Mucosa of stomach (tissue), 1 donor: ENCODE results near the gene POLR1A.
A peak's percentile ranks its signal among the peaks of the same experiment; 100 is the strongest.

ENCODE experiments used
- H3K27me3 ChIP-seq: one replicate; pipeline ENCODE4 v1.7.0; 2013; ENCODE audit warnings: mild to moderate bottlenecking, low read length; ENCODE audit not compliant: control insufficient read depth, insufficient read depth
- H3K36me3 ChIP-seq: one replicate; pipeline ENCODE4 v1.7.0; 2013; ENCODE audit warnings: low read length; ENCODE audit not compliant: control insufficient read depth, insufficient read depth
- H3K4me1 ChIP-seq: one replicate; pipeline ENCODE4 v1.7.0; 2013; ENCODE audit warnings: mild to moderate bottlenecking, low read length; ENCODE audit not compliant: control insufficient read depth, insufficient read depth
- H3K4me3 ChIP-seq: one replicate; pipeline ENCODE4 v1.7.0; 2013; ENCODE audit warnings: low read length
- H3K9ac ChIP-seq: one replicate; pipeline ENCODE4 v1.7.0; 2013; ENCODE audit warnings: mild to moderate bottlenecking, low read length, moderate library complexity
- H3K9me3 ChIP-seq: one replicate; pipeline ENCODE4 v1.7.0; 2013; ENCODE audit warnings: mild to moderate bottlenecking, low read length, moderate library complexity; ENCODE audit not compliant: control insufficient read depth
- donor health status: Pancreatic carcinoma.

Gene POLR1A

DNA sequence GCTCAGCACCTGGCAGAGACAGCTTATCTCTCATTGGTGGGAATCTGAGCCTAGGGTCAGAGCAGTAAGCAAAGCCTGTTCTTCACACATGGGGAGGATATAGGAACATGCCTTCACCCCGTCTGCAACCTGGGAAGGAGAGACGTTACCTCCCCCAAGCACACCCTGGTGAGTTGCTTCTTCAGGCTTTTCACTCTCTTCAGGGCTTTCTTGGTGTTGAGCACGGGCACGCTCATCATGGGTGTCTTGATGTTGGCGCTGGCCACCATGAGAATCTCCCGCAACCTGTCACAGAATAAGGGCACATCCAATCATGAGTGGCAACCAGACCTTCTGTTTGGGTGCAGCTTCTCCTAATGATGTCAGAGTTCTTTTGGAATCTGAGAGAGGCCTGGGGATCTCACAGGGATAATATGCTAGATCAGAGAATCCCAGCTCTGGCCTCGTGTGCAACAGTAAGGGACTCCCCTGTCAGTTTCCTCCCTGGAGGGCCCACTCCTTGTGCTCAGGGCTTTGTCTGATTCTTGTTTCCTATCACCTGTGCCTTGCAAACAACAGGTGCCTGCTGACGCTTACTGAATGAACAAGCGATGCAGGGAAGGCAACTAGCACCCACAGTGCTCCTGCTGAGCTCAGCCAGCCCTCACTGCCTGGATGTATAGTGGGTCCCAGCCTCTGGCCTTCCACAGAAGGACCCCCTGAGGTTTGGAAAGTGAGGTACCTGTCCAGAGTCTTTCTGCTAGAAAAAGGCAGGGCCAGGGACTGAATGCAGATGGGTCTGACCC, 66.3 kb downstream of the POLR1A start:
- no peak overlapping the region for H3K9ac ChIP-seq
- H3K4me1 ChIP-seq: peaks cover 36% of the 10 kb centered on the region
- H3K4me3 ChIP-seq: no peak overlapping the region
- no peaks in the 10 kb centered on the region for H3K27me3 ChIP-seq
- peaks cover under 1% of the 10 kb centered on the region for H3K36me3 ChIP-seq
- H3K9me3 ChIP-seq: no peaks in the 10 kb centered on the region

DNA sequence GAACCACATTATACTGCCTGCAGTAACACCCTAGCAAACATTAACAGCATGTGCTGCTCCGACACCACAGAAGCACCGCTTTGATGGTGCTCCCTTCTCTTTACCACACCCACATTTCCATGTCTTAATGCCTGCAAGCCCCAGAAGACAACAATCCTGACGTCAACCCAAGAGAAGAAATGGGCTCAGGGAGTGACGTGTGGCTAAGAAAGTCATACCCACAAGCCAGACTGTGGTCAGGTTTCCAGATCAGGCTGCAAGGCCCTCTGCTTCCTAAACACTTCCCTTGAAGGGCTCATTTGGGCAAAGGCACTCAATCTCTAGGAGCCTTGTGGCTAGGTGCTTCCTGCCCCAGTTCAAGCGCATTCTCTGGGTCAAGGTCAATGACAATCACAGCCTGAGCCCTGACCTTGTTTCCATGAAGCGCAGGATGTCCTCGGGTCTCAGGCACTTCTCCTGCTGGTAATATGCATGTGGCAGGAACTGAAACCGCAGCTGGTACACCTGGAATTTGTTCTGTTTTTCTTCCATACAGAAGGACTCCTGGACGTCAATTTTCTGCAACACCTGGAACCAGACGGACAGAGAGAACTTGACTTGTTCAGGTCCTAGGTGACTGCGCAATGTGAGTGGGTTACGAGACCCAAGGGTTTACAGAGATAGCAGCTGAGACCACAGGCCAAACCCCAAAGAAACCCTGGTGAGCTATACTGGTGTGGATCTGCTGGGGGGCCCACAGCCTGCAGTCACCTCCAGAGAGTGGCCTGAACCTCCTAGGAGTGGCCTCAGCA, 67.2 kb downstream of the POLR1A start:
- H3K27me3 ChIP-seq: no peaks in the 10 kb centered on the region
- no peaks in the 10 kb centered on the region for H3K36me3 ChIP-seq
- H3K9me3 ChIP-seq: no peaks in the 10 kb centered on the region
- peaks cover 36% of the 10 kb centered on the region for H3K4me1 ChIP-seq
- no peak overlapping the region for H3K4me3 ChIP-seq
- no peak overlapping the region for H3K9ac ChIP-seq

DNA sequence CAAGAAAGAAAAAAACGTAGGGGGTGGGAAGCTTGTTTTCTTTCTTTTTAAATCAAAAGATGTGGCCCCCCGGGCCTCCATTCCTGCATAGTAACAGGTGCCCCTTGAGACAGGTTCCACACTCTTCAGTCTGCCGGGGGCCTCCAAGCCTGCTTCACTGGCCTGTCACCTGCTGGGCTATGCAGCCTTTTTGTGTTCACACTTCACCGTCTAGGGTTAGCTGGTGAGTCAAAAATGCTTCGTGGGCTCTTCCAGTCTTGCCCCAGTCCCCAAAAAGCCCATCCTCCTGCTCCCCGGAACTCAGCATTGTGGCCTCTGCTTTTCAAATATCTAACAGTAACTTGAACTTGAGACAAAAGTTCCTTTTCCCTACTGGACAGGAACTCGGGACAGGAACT, 67.9 kb downstream of the POLR1A start:
- Histone ChIP-seq H3K4me1 (peaks cover 36% of the 10 kb centered on the region), H3K36me3 (no peaks in the 10 kb centered on the region), H3K9ac (no peak overlapping the region)

DNA sequence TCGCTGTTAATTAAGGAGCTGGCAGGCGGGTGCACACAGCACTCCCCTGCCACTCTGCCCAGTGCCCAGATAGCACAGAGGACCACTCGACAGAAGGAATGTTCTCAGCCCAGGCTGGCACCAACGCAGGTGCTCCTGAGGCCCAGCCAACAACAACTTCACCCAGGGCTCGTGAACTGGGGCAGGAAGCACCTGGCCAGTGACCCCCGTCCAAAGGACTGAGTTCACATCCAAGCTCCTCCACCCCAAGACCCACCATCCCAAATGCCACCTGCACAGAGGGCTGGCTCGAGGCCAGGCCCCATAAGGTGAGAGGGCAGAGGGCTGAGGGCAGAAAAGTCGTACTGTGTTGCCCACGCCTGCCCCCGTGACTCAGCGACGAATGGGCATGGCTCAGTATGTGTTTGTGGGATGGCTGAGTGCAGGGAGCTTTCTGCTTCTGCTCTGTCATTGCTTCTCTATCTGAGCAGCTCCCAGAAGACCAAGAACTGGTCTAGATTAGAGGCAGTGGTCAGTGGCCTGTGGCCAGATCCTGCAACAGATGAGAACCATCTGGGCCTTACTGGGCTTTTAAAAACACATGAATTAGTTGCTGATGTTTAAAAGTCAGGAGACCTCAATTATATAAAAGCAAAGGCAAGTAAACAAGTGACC, 68.4 kb downstream of the POLR1A start:
- H3K36me3 ChIP-seq: no peaks in the 10 kb centered on the region
- no peak overlapping the region for H3K4me3 ChIP-seq

More for the DNA sequence above, 67.9 kb downstream of the POLR1A start:
- no peaks in the 10 kb centered on the region for H3K27me3 ChIP-seq
- H3K9me3 ChIP-seq: no peaks in the 10 kb centered on the region
- no peak overlapping the region for H3K4me3 ChIP-seq

DNA sequence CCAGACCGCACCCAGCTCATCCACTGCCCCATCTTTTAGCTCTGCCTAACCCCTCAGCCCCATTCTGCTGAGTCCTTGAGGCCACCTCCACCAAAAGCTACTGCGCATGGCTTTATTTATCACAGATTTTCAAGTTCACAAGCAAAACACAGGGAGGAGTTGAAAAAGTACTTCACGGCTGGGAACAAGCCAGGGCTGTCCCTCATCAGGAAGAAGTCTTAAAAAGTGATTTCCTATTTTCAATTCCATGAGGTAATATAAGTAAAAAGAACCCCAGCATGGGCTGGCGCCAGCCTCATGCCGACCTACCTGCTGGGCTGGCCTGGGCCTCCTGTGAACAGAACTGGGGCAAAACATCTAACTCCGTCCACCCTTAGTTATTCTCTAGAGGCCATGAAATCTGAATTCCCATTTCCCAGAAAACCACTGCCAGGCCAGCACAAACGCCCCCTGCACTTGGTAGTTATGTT, 69.0 kb downstream of the POLR1A start:
- peak overlapping the region; percentile 19 for H3K9ac ChIP-seq
- no peak overlapping the region for H3K4me3 ChIP-seq
- no peaks in the 10 kb centered on the region for H3K9me3 ChIP-seq
- no peaks in the 10 kb centered on the region for H3K27me3 ChIP-seq
- H3K4me1 ChIP-seq: peaks cover 36% of the 10 kb centered on the region
- peaks cover 5% of the 10 kb centered on the region for H3K36me3 ChIP-seq

More for the DNA sequence above, 68.4 kb downstream of the POLR1A start:
- H3K27me3 ChIP-seq: no peaks in the 10 kb centered on the region
- peaks cover 36% of the 10 kb centered on the region for H3K4me1 ChIP-seq
- H3K9ac ChIP-seq: peak overlapping the region; percentile 19
- H3K9me3 ChIP-seq: no peaks in the 10 kb centered on the region

DNA sequence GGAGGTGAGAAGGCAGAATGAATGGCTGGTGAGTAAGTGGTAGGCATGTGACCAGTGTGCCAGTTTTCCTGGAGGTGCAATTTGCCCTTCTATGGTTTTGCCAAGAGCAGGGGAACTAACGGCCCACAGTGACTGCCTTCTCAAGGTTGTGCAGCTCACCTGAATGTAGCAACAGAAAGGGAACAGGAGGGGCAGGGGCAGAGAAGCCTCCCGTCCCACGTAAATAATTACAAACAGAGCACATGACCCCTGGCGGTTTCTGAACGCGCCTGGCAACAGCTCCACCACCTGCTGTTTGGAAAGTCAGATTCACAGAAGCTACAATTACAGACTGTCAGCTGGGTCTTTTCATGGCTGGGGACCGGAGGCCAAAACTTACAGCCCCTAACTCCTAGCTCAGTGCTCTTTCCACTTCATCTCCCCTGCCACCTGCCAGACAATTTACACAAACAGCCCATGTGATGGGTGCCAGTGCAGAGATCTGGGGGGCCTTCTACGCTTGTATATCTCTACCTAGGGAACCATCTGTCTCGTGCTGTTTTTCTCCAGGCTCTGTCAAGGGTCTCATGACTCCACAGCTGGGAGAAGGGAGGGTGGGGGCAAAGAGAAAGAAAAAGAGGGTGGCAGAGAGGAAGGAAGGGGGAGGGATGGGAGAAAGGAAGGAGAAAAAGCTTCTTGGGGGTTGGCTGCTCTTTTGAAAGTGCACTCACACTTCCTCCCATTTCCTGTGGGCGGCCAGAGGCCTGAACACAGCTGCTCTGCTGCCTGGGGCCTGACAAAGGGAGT, 69.6 kb downstream of the POLR1A start:
- Histone ChIP-seq H3K27me3 (no peaks in the 10 kb centered on the region), H3K4me1 (peaks cover 36% of the 10 kb centered on the region), H3K36me3 (peaks cover 11% of the 10 kb centered on the region), H3K4me3 (no peak overlapping the region), H3K9ac (peak overlapping the region; percentile 51), H3K9me3 (no peaks in the 10 kb centered on the region)

DNA sequence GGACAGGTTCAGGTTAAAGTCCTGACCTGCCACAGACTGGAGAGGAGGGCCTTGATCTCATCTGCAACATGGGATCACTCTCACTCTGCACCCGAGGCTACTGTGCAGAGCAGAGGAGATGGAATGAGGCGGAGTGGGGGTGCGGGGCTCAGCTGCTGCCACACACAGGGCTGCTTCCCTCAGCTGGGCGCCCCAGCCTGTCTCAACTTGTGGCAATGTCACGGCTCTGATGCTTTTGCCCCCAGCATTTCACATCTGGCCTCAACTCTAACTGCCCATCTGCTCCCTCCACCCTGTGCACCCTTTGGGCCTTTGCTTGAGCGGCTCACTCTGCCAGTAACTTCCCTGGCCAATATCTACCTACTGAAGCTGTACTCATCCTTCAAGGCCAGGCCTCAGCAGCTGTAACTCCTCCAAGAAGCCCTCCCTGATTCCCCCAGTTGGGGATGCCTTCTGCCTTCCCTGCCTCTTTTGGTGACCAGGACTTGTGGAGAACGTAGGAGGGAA, 70.3 kb downstream of the POLR1A start:
- Histone ChIP-seq H3K4me3 (no peak overlapping the region), H3K4me1 (peaks cover 36% of the 10 kb centered on the region), H3K9me3 (no peaks in the 10 kb centered on the region), H3K9ac (peak overlapping the region; percentile 51), H3K36me3 (peaks cover 11% of the 10 kb centered on the region), H3K27me3 (no peaks in the 10 kb centered on the region)

DNA sequence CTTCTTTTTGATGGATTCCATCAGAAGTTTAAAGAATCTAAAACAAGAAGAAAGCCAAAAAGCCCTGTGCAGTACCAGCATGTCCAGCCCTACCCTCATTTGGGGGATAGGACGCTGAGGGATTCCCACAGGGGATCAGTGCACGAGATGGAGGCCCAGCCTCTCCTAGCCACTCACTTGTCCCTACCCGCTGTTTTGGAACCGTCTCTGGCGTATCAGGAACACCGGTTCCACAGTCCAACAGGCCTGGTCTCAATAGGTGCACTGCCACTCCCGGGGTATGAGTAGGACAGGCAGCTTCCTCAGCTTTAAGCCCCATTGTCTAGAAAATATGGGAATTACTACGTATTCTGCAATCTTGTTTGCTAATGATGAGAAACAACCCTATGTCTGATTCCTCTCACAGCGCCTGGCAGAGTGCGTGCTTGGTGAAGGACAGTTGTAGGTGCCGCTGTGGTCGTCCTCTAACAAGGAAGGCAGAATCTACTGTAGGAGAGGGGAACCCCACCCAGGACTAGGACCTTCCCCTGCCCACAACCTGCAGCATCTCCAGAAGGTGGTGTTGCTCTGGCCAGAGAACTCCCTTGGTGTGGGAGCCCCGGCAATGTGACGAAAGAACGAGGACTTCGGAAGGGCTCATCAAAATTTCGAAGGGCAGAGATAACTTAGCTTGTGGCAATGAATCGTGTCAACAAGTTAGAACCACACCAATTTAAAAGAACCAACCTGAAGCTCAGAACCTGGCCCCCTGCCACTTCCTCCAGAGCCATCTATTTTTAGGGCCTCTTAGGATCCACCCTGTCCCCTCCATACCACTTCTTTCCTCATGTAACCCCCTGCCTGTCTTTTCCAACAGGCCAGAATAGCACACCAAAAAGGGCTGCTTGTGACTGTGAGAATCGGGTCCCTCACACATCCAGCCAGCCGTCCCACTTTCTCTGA, 71.7 kb downstream of the POLR1A start:
- Histone ChIP-seq H3K4me1 (peaks cover 35% of the 10 kb centered on the region), H3K36me3 (peaks cover 11% of the 10 kb centered on the region), H3K9ac (no peak overlapping the region)

DNA sequence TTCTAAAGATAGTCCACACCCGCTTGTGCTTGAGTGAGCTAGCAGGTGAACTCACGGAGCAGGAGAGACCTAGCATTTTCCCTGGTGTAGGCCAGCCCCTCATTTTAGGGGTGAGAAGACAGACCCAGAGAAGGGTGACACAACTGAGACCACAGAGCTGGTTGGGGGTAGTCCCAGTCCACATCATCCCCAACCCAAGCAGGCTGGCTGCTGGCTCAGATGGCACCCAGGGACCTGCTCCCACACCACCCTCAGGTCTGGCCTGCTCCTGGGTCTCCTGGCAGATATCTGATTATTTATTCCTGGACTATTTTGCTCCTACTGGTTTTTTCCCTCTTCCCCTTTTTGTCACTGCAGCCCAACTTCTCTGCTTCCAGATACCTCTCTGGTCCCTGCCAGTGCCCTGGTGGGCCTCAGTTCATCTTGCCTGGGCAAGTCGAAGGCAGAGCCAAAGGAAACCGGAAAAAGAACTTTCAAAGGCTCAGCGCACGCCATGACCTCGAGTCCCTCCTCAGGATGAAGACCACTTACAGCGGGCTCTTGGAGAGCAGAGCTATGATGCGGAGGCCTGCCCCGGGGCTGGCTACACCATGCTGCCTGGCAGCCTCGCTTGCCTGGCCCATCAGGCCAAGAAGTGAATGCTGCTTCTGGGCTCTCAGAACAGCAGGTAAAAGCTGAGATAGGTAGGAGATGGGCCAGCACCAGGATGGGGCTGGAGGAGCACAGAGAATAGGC, 72.7 kb downstream of the POLR1A start:
- Histone ChIP-seq H3K9ac (no peak overlapping the region), H3K4me1 (peaks cover 25% of the 10 kb centered on the region), H3K27me3 (no peaks in the 10 kb centered on the region), H3K9me3 (no peaks in the 10 kb centered on the region), H3K36me3 (peaks cover 11% of the 10 kb centered on the region), H3K4me3 (no peak overlapping the region)

More for the DNA sequence above, 71.7 kb downstream of the POLR1A start:
- Histone ChIP-seq H3K27me3 (no peaks in the 10 kb centered on the region), H3K4me3 (no peak overlapping the region), H3K9me3 (no peaks in the 10 kb centered on the region)

DNA sequence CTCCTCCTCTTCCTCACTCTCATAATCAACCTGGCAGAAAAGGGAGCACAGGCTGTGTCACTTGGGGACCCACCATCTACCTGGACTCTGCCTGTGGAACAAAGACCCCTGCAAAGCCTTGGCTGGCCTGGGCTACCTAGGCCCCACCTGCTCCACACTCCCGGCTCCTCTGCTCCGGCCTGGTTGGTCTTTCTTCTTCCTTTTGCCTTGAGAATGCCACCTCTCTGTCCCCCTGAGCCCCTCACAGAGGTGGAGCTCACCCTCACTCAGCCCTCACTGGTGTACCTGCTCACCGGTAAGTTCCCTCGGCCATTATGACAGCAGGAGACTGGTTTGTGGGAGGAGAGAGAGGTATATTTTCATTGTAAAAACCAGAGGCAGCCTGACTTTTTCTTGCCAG, 74.1 kb downstream of the POLR1A start:
- no peak overlapping the region for H3K4me3 ChIP-seq
- no peaks in the 10 kb centered on the region for H3K27me3 ChIP-seq
- no peak overlapping the region for H3K9ac ChIP-seq
- H3K4me1 ChIP-seq: peaks cover 13% of the 10 kb centered on the region
- no peaks in the 10 kb centered on the region for H3K9me3 ChIP-seq
- peaks cover 11% of the 10 kb centered on the region for H3K36me3 ChIP-seq
